ENCODE data around the gene PEX1. TPM values are rescaled to one million over a fixed set of nuclear protein-coding genes. Genes with fewer than 3 reads are reported as not detected.
A peak's percentile ranks its signal among the peaks of the same experiment; 100 is the strongest.

Gene PEX1
- total and polyA plus RNA-seq, 9 of the 15 experiments (the other 6 are each of a cell fraction or from before 2014, with no cell fraction given) = 9.4 to 32.2 (median 19.9) TPM

DNA sequence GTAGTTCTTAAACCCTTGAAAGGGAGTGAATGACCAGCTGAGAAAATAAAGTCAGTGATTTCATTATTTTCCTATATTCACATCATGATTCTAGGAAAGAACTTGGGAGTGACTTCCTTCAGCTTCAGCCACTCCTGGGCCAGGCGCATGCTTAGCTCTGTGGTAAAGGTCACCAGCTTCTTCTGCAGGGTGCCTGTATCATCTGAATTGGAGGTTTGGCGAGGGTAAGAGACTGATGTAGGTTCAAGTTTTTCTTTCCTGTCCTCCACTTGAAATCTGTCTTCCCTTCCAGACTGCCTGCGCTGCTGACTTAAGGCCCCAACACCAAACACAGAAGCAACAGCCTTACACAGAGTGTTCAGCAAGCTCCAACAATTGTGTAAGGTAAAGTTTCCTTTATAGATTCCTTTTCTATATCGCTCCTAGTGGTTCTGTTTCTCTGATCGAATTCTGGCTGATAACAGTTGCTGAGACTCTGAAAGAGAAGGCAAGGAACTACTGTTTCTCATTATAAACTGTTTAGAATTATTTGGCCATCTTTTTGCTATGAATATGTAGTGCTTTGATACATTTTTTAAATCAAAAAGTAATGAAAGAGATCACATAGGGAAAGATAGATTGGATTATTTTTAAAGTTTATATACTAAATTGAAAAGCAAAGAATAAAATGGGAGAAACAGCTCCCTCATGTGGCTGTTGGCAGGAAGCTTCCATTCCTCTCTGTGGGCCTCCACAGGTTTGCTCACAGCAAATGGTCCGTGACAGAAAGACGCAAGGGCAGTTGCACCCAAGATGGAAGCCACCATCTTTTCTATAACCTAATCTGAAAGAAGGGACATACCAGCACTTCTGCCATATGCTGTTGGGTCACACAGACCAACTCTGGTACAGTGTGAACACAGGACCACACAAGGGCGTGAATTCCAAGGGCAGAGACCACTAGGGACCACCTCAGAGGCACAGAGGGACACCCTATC is 67.0 kb downstream of the PEX1 start (continued):
- TF ChIP-seq, protein P1, sequence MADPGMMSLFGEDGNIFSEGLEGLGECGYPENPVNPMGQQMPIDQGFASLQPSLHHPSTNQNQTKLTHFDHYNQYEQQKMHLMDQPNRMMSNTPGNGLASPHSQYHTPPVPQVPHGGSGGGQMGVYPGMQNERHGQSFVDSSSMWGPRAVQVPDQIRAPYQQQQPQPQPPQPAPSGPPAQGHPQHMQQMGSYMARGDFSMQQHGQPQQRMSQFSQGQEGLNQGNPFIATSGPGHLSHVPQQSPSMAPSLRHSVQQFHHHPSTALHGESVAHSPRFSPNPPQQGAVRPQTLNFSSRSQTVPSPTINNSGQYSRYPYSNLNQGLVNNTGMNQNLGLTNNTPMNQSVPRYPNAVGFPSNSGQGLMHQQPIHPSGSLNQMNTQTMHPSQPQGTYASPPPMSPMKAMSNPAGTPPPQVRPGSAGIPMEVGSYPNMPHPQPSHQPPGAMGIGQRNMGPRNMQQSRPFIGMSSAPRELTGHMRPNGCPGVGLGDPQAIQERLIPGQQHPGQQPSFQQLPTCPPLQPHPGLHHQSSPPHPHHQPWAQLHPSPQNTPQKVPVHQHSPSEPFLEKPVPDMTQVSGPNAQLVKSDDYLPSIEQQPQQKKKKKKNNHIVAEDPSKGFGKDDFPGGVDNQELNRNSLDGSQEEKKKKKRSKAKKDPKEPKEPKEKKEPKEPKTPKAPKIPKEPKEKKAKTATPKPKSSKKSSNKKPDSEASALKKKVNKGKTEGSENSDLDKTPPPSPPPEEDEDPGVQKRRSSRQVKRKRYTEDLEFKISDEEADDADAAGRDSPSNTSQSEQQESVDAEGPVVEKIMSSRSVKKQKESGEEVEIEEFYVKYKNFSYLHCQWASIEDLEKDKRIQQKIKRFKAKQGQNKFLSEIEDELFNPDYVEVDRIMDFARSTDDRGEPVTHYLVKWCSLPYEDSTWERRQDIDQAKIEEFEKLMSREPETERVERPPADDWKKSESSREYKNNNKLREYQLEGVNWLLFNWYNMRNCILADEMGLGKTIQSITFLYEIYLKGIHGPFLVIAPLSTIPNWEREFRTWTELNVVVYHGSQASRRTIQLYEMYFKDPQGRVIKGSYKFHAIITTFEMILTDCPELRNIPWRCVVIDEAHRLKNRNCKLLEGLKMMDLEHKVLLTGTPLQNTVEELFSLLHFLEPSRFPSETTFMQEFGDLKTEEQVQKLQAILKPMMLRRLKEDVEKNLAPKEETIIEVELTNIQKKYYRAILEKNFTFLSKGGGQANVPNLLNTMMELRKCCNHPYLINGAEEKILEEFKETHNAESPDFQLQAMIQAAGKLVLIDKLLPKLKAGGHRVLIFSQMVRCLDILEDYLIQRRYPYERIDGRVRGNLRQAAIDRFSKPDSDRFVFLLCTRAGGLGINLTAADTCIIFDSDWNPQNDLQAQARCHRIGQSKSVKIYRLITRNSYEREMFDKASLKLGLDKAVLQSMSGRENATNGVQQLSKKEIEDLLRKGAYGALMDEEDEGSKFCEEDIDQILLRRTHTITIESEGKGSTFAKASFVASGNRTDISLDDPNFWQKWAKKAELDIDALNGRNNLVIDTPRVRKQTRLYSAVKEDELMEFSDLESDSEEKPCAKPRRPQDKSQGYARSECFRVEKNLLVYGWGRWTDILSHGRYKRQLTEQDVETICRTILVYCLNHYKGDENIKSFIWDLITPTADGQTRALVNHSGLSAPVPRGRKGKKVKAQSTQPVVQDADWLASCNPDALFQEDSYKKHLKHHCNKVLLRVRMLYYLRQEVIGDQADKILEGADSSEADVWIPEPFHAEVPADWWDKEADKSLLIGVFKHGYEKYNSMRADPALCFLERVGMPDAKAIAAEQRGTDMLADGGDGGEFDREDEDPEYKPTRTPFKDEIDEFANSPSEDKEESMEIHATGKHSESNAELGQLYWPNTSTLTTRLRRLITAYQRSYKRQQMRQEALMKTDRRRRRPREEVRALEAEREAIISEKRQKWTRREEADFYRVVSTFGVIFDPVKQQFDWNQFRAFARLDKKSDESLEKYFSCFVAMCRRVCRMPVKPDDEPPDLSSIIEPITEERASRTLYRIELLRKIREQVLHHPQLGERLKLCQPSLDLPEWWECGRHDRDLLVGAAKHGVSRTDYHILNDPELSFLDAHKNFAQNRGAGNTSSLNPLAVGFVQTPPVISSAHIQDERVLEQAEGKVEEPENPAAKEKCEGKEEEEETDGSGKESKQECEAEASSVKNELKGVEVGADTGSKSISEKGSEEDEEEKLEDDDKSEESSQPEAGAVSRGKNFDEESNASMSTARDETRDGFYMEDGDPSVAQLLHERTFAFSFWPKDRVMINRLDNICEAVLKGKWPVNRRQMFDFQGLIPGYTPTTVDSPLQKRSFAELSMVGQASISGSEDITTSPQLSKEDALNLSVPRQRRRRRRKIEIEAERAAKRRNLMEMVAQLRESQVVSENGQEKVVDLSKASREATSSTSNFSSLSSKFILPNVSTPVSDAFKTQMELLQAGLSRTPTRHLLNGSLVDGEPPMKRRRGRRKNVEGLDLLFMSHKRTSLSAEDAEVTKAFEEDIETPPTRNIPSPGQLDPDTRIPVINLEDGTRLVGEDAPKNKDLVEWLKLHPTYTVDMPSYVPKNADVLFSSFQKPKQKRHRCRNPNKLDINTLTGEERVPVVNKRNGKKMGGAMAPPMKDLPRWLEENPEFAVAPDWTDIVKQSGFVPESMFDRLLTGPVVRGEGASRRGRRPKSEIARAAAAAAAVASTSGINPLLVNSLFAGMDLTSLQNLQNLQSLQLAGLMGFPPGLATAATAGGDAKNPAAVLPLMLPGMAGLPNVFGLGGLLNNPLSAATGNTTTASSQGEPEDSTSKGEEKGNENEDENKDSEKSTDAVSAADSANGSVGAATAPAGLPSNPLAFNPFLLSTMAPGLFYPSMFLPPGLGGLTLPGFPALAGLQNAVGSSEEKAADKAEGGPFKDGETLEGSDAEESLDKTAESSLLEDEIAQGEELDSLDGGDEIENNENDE (IDR thresholded peaks at IDR 0.05; ENCODE audit: low read depth, low read length) = no peak
- TF ChIP-seq STAT5A (IDR thresholded peaks at IDR 0.05; ENCODE audit: borderline replicate concordance, low read length) (no peak), XRCC5 (IDR thresholded peaks at IDR 0.05; ENCODE audit: low read depth, low read length) (0 out of 2 replicates have a peak, but pooled peaks have one; percentile 60), RAD21 (CRISPR knock-in tag; conservative IDR thresholded peaks at IDR 0.05 in 1 of 2, IDR thresholded peaks at IDR 0.05 in 1 of 2) (peak; percentile 48 to 69), ZNF354B (CRISPR knock-in tag; IDR thresholded peaks at IDR 0.05) (no peak), ADNP (tag; IDR thresholded peaks at IDR 0.05) (no peak), ZNF589 (CRISPR knock-in tag; IDR thresholded peaks at IDR 0.05; ENCODE audit: low read depth) (no peak)

Data from K562 (cell line).